ENCODE results near the gene RXRA.

RXRA gene

GRCh38 chr9:134313470-134313869, 12.8 kb upstream of the RXRA start:
- no peak for DNase-seq

GRCh38 chr9:134314039-134314949, 12.0 kb upstream of the RXRA start:
- DNase-seq, result no peak

DNA sequence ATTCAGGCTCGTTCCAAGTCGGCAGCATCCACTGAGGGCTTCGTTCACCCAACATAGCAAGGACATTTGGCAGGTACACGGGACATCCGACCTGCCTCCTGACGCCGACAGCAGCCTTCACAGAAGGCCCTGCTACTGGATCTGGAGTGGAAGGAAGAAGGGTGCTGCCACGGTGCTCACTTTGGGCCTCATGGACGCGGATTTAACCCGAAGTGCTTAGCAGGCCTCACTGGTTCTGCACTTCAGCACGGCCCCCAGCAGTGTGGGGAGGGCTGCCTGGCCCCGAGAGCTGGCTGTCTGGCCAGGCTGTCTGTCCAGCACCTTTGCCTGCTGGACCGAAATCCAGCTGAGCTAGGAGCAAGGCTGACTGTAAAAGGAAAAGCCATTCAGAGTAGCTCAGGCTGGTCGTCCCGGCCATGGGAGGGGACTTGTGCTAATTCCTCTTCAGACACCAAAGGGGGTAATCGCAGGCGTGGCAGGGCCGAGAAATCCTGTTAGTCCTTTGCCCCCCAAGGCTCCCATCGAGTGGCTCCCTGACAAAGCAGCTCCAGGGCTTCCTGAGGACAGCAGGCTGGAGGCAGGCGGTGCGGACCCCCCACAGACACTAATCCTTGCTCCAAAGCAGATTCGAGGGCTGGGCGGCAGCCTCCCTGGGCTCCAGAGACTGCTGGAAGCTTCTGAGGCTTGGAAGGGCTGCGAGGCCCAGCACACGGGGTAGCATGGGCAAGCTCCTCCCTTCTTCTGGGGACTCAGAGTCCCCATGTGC, 11.1 kb upstream of the RXRA start:
- DNase-seq, result no peak

- no peak for DNase-seq
These were observed 10.4 kb upstream of the RXRA start for GRCh38 chr9:134315716-134316448.

DNA sequence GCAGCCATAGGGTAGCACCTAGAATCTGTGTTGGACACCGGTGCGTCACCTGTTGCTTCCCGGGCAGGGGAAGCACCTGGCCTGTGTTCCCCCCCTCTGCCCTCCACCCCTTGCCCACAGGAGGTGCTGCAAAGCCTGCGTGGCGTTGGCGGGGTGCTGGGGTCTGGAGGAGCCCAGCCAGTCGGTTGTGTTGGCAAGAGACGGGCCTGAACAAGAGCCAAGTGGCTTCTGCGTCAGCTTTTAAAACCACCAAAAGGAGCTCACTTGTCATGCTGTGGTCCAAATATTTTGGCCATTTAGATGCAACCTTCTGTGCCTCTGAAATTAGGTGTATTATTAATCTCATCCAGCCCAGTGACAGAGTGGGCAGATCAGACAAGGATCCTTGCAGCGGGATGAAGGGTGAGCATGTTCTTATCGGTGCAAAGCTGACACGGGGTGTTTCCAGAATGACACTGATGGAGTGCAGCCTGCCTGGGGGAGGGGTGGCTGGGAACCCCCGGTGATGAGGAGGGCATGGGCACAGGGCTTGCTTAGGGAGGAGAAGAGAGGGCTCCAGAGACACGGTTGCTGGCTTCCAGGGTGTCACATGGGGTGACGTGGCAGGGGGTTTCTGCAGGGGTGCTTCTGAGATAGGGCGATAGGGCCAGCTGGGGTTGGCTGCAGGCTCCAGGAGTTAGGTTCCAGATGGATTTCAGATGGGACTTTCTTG, 9.7 kb upstream of the RXRA start:
- DNase-seq, result no peak

- no peak for DNase-seq
These were observed 8.9 kb upstream of the RXRA start for GRCh38 chr9:134317400-134317789.

DNA sequence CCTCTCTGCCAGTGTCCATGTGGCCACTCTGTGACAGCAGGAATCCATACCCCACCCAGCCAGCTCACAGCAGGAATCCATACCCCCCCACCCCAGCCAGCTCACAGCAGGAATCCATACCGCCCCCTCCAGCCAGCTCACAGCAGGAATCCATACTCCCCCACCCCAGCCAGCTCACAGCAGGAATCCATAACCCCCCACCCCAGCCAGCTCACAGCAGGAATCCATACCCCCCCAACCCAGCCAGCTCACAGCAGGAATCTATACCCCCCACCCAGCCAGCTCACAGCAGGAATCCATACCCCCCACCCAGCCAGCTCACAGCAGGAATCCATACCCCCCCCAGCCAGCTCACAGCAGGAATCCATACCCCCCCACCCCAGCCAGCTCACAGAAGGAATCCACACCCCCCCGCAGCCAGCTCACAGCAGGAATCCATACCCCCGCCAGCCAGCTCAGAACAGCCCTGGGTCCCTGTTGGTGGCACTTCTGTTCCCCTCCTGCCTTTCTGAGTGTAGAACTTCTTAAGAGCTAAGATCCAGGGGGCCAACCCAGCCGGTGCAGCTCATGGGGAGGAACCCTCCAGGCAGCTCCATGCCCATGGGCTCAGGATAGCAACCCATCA, 8.4 kb upstream of the RXRA start:
- DNase-seq, result peak; percentile 33

- DNase-seq, result no peak
These were observed 7.8 kb upstream of the RXRA start for GRCh38 chr9:134318481-134318891.

DNA sequence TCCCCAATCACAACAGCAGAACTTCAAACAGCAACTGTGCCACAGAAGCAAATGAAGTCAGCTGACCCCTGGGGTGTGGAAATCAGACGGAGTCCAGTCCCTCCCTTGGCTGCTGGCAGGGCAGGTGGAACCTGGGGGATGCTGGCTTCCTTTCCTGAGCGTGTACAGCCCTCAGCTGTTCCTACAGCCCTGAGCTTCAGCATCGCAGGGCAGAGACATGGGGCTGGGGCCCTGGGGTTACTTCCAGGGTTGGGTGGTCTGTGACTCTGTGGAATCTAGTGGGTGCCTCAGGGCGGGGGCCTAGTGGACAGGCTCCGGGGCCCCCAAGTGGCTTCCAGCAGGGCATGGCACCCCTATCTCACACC, 7.3 kb upstream of the RXRA start:
- no peak for DNase-seq

- DNase-seq, result no peak
These were observed 6.7 kb upstream of the RXRA start for GRCh38 chr9:134319306-134320125.

DNA sequence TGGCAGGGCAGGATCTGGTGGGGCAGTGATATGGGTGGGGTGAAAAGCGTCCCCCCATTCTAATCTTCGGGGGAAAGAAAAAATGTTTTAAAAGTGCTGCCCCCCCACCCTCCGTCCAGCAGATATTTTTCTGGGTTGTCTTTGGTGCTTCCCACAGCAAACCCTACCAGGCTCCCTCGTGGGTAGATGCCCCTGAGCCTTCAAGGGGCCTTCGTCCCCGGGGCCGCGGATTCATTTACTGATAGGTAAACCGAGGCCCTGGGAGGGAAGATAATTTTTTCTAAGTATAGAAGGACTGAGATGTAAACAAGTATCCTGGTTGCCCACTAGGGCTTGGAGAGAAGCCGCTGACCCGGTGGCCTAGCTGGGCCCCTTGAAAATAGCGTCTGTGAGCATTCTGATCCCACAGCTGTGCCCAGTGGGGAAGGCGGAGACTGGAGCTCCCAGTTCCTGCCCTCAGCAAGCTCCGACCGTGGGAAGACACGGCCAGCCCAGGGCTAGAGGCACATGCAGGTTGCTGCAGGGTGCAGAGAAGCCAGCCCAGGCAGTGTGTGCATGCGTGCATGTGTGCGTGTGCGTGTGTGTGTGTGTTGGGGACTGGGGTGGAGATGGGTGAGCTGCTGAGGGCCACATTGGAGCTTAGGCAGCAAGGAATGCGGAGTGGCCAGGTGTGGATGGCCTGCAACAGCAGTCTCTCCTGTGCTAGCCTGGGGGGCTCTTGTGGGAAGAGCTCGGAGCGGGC, 6.0 kb upstream of the RXRA start:
- no peak for DNase-seq

DNA sequence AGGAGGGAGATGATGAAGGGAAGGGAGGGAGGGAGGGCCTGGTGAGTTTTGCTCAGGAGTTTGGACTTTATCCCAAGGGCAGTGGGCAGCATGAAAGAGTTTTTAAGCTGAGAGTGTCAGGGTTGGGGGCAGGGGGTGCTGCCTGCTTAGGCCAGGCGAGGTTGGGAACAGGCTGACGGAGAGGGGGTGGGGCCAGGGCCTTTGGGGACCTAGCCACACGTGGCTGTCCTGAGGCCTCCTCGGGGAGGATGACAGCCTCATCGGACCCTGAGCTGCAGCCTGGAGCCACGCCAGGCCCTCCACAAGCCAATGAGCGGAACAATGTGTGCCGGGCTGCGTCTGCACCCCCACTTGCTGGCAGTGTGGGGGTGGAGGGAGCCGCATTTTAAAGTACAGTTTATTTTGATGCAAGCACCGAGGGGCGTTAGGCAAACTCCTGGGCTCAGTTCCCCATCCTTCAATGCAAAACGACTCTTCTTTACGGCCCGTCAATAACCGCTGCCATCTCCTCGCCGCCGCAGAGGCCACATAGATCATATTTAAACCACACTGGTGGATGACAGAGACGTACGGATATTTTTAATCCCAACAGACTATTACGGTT, 5.3 kb upstream of the RXRA start:
- no peak for DNase-seq

DNA sequence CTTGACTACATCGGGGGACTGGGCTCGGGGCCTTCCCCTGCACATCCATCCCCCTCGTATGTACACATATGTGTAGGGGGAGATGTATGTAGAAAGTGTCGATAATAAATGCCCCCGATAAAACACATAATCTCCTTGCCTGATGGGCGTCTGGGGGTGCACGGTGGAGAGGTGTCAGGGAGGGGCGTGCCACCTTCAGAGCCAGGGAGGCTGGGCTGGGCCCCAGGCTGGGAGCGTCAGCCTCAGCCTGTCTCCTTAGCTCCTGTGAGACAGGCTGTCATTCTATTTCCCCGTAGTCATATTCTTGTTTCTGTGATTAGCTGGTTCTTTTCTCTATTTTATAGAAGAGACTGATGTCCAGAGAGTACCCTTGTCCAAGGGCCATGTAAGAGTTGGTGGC, 4.7 kb upstream of the RXRA start:
- no peak for DNase-seq

- DNase-seq, result no peak
These were observed 4.1 kb upstream of the RXRA start for GRCh38 chr9:134321946-134322741.

GRCh38 chr9:134322781-134323241, 3.4 kb upstream of the RXRA start:
- DNase-seq, result no peak

DNA sequence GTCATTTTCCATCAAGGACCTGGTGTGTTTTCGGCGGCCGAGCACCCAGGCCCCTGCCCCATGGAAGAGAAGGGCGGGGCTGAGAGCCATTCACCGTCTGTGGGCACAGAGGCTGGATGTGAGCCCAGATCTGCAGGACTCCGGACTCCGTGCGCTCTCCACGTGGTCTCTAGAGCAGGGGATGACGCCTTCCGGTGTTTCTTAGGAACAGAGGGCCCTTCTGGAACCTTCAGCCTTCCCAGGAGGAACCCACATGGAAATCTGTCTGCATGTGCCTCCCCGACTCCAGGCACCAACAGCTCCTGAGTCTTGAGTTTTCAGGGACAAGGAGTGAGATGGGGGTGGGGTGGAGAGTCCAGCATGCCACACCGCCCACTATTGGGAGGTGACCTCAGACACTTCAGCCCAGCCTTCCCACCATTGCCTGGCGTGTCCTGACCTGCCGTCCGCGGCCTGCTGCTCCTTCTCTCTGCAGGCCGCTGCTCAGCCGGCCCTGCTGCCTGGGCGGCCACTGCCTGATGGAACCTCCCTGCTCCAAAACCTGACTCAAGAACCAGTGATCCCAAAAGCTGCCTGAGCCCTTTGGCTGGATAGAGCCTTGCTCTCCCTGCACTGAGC, 2.4 kb upstream of the RXRA start:
- DNase-seq, result no peak

- DNase-seq, result no peak
These were observed 1.7 kb upstream of the RXRA start for GRCh38 chr9:134324359-134325095.
